GM19023 (cell line): Measurements from ENCODE around the gene DNM3.

ENCODE experiments used
- ATAC-seq: cut with Tn5 transposase; IDR thresholded peaks from one replicate; pipeline ENCODE4 v1.9.1; 2021; ENCODE audit warnings: mild to moderate bottlenecking, moderate library complexity; ENCODE audit not compliant: unreplicated experiment

DNM3 gene

DNA sequence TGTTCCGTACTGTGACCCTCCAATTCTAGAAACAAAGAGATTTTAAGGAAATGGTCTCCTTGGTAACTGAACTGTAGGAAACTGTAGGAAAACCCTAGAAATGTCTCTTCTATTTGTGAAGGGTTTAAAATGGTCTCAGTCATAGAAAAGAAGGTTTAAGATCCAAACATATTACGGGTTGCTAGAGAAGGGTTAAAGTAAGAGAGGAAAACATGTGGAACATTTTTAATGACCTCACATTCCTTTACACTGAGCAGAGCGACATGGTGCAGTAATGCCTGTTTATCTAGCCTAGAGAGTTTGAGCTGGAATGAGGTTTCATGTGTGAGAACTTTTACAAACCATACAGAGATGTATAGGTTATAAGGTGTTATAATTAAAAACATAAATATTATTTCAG is 542.2 kb downstream of the DNM3 start:
- ATAC-seq = no peak

GRCh38 chr1:172384656-172385055 is 543.4 kb downstream of the DNM3 start:
- ATAC-seq = no peak

- ATAC-seq = no peak
Measured at GRCh38 chr1:172386046-172386445, 544.7 kb downstream of the DNM3 start.

GRCh38 chr1:172388490-172388889 is 547.2 kb downstream of the DNM3 start:
- no peak for ATAC-seq

GRCh38 chr1:172390301-172390682 is 549.0 kb downstream of the DNM3 start:
- ATAC-seq = no peak

- ATAC-seq = peak; percentile 59
Measured at GRCh38 chr1:172390683-172391551, 549.6 kb downstream of the DNM3 start.

- ATAC-seq = no peak
Measured at GRCh38 chr1:172391976-172392375, 550.7 kb downstream of the DNM3 start.

GRCh38 chr1:172393354-172393753 is 552.1 kb downstream of the DNM3 start:
- no peak for ATAC-seq

DNA sequence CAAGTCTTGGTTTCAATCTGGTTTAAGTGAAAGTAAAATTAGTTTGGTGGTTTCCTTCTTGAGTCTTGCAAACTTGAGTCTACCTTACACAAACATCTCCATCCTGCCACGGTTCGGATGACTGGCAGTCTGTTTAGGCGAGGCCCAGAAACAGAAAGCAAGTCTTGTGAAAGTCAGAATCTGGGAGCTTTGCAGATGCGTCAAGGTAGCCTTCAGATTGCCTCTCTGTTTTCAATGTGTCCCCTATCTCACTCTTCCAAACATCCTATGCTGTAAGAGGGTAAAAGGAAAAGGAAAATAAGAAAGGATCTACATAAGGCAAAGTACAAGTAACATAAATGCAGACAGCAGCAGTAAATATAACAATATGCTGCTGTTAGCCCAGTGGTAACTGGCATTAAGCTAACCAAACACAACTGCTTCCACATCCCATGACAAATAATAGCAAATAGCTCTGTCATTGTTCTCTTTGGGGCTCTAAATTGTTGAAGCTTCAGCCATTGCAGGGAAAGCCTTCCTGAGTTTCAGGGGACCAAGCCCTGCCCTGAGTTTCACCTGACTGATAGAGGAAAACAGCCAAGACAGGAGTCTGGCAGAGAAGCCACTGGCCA is 552.9 kb downstream of the DNM3 start:
- peak; percentile 74 for ATAC-seq

DNA sequence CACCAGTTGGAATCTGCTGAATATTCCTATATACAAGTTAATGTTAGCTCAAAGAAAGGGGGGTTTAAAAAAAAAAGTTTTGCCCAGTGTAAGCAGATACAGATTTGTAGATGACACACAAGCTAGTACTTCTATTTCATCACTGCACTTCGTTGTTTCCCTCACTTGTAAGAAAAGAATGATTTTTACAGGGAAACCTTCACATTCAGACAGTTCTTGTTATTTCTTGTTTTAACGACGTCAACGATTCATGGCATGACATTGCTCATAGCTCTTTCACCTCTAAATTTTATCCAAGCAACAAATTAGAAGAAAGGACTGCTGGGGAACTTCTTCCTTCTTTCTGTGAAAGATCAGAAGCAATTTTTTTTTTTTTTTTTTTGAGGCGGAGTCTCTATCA is 553.5 kb downstream of the DNM3 start:
- no peak for ATAC-seq

DNA sequence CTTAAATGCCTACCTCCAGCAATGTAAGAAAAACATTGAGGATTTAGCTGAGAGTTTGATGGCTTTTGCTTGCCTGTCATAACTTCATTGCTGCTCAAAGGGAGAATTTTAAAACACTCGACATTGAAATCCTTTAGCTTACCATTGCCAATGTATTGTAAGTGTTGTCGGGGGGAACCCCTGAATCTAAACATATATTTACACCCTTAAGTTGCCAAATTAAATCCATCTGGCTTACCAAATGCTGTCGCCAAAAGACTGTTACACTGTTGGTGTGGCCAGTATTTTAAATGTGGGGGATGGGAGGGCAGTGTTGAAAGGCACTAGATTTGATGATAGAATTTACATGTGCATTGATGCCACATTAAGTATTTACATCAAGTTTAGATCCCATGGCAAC is 554.3 kb downstream of the DNM3 start:
- ATAC-seq = no peak

DNA sequence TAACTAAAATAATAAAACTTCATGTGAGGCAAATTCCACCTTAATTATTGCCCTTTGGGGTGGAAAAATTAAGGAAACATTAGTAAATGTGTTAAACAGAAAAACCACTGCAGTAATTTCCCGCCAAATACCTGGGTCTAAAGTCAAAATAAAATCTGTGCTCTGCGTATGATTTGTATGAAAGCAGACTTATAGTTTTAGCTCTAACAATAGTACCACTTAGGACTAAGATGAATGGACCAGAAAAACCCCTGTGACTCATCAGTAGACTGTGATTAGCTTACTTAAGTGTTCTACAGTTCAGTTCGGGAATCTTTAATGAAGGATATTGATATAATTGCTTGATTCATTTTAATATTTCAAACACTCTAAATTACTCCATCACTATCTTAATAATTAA is 555.9 kb downstream of the DNM3 start:
- peak; percentile 40 for ATAC-seq

- no peak for ATAC-seq
Measured at GRCh38 chr1:172397633-172398032, 556.3 kb downstream of the DNM3 start.

DNA sequence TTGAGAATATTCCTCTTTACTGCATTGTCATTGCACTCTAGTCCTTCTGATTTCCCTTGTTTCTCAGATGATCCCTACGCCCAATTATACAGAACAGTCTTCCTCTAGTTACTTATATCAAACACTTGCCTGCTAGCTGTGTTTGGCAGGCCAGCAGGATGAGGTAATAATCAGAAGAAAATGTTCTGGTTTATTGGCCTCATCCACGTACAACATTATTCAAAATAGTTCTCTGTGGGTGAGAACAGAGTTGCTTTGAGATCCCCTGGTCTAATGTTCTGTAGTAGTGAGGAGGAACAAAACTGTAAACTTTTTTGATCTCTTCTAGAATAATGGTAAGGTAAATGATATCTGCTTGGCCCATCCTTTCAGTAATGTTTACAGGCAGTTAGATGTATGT is 556.9 kb downstream of the DNM3 start:
- no peak for ATAC-seq

DNA sequence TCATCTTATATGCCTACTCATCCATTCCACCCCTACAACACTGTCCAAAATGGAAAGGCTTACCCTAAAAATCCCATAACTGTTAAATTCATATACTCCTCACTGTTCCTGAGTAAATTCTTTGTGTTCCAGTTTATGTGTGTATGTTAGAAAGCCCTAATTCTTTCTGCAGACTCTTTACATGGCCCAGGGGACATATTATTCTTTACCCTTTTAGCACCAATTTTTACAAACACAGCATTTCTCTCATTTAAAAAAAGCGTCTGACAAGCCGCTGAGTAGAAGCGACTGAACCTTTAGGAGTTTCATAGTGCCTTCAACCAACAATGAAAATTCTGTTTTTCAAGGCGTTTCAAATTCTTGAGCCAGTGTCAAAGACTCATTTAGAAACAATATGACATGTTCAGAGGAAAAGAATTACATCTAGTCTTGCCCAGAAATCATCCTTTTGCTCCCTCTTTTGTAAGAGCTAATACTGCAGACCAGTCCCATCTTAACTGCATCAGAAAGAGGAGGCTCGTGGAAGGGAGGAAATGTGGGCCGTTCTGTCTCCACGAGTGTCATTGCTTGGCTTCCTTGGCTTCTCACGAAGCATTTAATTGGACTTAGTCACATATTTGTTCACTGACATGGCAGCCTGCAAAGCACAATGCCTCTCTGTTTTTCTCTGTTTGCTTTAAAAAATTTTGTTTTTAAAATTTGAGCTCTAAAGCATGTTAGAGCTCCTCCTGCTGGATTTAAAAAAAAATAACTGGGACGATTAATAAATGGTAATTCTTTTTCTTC is 557.9 kb downstream of the DNM3 start:
- ATAC-seq = no peak

- ATAC-seq = no peak
Measured at GRCh38 chr1:172399756-172400721, 558.7 kb downstream of the DNM3 start.

DNA sequence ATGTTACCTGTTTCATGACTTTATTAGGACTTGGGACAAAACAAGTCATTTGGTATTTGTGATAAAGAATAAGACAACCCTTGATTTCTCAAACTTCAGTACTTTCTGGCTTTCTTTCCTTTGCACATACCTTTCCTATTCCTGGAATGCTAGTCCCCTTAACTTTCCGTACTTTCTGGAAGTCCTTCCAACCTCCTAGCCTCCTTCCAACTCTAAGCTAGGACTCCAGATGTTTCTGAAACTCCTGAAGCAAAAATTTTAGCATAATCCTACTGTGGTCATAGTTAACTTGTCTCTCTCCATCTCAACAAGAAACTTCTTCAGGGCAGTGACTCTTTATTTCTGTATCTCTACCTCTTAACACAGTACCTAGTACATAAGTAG is 559.4 kb downstream of the DNM3 start:
- no peak for ATAC-seq

DNA sequence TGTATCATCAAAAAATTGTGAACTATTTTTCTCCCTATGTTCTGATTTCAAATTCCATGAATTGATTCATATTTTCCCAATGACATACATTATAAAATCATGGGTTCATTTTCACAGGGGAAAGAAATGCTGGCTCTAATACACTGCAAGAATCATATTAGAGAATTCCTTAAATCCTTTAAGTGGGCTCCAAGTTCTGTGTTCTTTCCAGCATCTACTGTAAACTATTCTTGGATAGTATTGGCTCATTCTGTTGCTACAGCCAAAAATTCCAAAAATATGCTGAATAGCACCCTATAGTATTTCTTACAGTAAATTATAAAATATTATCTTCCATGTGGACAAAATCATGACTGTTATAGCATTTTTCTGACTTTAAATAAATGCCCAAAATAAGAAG is 560.2 kb downstream of the DNM3 start:
- ATAC-seq = no peak

DNA sequence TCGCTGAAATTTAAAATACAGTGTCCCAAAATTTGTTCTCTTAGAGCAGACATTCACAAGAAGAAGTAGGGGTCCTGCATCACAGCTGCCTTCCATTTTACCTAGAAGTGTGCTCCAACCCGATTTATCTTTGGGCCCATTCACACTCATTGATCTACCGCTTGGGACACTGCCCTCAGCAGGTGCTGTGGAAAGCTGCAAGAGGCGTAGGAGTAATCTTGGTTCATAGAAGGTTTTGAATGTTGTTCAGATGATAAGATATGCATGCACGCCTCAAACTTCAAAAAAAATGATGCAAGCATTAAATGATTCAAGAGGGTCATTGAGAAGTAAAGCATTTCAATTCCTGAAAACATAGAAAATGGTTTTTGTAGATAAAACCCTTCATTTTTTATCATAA is 560.6 kb downstream of the DNM3 start:
- ATAC-seq = no peak

GRCh38 chr1:172402878-172403569 is 561.7 kb downstream of the DNM3 start:
- ATAC-seq = no peak
